ENCODE measurements around the gene ZSCAN2.

DNA sequence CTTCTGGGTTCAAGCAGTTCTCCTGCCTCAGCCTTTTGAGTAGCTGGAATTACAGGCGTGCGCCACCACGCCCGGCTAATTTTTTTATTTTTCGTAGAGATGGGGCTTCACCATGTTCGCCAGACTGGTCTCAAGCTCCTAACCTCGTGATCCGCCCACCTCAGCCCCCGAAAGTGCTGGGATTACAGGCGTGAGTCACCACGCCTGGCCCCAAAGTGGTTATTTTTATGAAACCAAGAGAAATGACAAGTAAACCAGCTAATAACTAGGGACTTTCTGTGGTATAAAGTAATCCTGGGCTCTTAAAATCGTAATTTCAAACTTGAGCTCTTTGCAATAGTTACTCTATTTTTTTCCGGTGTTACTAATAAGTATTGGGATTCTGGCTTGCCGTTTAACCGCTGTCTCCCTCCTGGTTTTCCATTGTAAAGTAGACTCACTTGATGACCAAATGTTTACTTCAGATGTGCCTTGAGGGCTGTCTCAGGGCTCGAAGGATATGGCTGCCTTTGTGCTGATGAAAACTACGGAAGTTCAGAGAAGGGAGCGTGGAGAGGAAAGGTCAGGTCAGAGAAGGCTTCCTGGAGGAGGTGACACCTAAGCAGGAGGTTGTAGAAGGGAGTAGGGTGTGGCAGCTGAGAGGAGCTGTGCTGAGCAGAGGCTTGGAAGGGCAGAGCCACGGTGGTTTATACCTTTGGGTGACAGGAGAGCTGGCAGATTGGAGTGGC is 4.2 kb downstream of the ZSCAN2 start:
- TF ChIP-seq, protein P1, sequence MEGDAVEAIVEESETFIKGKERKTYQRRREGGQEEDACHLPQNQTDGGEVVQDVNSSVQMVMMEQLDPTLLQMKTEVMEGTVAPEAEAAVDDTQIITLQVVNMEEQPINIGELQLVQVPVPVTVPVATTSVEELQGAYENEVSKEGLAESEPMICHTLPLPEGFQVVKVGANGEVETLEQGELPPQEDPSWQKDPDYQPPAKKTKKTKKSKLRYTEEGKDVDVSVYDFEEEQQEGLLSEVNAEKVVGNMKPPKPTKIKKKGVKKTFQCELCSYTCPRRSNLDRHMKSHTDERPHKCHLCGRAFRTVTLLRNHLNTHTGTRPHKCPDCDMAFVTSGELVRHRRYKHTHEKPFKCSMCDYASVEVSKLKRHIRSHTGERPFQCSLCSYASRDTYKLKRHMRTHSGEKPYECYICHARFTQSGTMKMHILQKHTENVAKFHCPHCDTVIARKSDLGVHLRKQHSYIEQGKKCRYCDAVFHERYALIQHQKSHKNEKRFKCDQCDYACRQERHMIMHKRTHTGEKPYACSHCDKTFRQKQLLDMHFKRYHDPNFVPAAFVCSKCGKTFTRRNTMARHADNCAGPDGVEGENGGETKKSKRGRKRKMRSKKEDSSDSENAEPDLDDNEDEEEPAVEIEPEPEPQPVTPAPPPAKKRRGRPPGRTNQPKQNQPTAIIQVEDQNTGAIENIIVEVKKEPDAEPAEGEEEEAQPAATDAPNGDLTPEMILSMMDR (IDR thresholded peaks at IDR 0.05 in 4 of 5, conservative IDR thresholded peaks at IDR 0.05 in 1 of 5), result no peak
- TF ChIP-seq POLR2A (IDR thresholded peaks at IDR 0.05), result no peak
